Mucosa of descending colon (tissue), 3 donors: ENCODE results near the gene MYCN. TPM values are rescaled to one million over a fixed set of nuclear protein-coding genes. Genes with fewer than 3 reads are reported as not detected.

ENCODE experiments used
- ATAC-seq: fragments of 200-7000 bp; cut with Tn5 transposase; one replicate; pipeline ENCODE4 v1.9.1; 2020; ENCODE audit warnings: mild to moderate bottlenecking, moderate library complexity
- DNase-seq, 3 donors: peaks; one replicate each; pipeline ENCODE4 v3.0.0-alpha.2; 2020
- H3K36me3 ChIP-seq: fragments of 200-600 bp; one replicate; pipeline ENCODE4 v1.8.0; 2021; ENCODE audit warnings: low read depth, mild to moderate bottlenecking
- H3K4me1 ChIP-seq: fragments of 200-600 bp; one replicate; pipeline ENCODE4 v1.8.0; 2021; ENCODE audit warnings: low read depth, mild to moderate bottlenecking
- H3K4me3 ChIP-seq: fragments of 200-600 bp; one replicate; pipeline ENCODE4 v1.8.0; 2021; ENCODE audit warnings: mild to moderate bottlenecking
- H3K9me3 ChIP-seq: fragments of 200-600 bp; one replicate; pipeline ENCODE4 v1.8.0; 2021; ENCODE audit warnings: mild to moderate bottlenecking
- intact Hi-C, 2 donors: fragments of 100-400 bp; cut with DNase I in 1 of 2; cut with micrococcal nuclease in 1 of 2; formaldehyde crosslinking; loops; one replicate each; pipeline versions ENCODE4 v1.11.0 to v1.11.1; 2022; cut with DNase I, micrococcal nuclease
- total RNA-seq, 3 donors: library from RNA; stranded (reverse); fragmentation: NEBNext Ultra II Directional in 2 of 3; extraction: Animal tissue kit (Norgen Biotek cat#: 25700) in 2 of 3; gene quantifications; one replicate each; pipeline versions ENCODE4 v1.2.1 to v1.2.4, GENCODE V29; 2021 to 2023
- TF ChIP-seq, protein P1 (sequence below): fragments of 200-600 bp; IDR thresholded peaks from one replicate; pipeline ENCODE4 v1.8.0; 2022; ENCODE audit warnings: antibody characterized with exemption, mild to moderate bottlenecking
- donor health status: DM: no; HTN: no; CAD: no; lungs with moderate emphysema.
- donor health status: DM: no; HTN: no; CAD: no.
- donor health status: DM: no; HTN: yes; CAD: no.

MYCN gene
- total RNA-seq, 3 donors from 2014 or later, result 0.52 to 1.1 (median 1.1) TPM

DNA sequence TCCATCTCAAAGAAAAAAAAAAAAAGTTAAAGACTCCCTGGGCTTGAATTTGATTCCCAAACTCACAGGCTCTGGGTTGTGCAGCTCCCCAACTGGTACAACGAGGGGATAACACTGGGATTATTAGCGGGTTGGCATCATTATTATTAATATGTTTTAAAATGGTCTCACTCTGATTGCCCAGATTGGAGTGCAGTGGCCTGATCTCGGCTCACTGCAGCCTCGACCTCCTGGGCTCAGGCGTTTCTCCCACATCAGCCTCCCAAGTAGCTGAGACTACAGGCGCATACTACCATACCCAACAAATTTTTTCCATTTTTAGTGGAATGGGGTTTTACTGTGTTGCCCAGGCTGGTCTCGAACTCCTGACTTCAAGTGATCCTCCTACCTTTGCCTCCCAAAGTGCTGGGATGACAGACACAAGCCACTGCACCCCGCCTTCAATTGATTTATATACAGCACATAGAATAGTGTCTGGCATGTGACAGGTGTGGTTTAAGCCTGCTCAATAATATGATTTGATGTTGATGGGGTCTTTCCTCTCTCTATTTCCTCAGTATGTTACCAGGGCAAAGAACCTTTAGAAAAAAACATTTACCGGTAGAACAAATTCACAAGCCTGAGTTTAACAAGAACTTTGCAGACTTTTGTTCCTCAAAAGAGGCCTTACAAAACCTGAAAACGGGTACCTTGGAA is 12.2 kb downstream of the MYCN start:
- H3K4me3 ChIP-seq, result no peak overlapping the region
- no peak for DNase-seq
- no peak for ATAC-seq
- H3K4me1 ChIP-seq, result no peaks in the 10 kb centered on the region
- H3K9me3 ChIP-seq, result no peaks in the 10 kb centered on the region
- TF ChIP-seq, protein P1, sequence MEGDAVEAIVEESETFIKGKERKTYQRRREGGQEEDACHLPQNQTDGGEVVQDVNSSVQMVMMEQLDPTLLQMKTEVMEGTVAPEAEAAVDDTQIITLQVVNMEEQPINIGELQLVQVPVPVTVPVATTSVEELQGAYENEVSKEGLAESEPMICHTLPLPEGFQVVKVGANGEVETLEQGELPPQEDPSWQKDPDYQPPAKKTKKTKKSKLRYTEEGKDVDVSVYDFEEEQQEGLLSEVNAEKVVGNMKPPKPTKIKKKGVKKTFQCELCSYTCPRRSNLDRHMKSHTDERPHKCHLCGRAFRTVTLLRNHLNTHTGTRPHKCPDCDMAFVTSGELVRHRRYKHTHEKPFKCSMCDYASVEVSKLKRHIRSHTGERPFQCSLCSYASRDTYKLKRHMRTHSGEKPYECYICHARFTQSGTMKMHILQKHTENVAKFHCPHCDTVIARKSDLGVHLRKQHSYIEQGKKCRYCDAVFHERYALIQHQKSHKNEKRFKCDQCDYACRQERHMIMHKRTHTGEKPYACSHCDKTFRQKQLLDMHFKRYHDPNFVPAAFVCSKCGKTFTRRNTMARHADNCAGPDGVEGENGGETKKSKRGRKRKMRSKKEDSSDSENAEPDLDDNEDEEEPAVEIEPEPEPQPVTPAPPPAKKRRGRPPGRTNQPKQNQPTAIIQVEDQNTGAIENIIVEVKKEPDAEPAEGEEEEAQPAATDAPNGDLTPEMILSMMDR, result no peak
- no peaks in the 10 kb centered on the region for H3K36me3 ChIP-seq
- intact Hi-C loops, result no loop called here

DNA sequence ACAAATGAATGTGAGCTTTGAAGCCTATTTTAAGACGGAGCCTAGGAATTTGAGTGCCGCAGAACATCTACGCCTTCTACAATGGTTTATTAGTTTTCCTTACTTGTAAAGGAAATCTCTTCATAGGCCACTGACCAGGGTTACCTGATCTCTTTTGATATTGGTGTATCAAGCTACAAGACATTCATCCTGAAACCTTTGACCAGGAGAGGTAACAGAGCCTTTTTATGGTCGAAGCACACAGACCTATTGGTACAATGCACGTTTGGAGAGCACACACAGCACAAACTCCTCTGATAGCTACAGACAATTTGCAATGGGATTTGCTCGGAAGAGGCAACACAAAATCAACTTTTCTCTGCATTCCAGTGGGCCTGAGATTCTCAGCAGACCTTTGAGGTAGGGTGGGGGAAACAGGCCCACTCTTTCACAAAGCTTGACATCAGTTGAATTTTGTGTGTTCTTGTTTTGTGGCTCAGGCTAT is 12.8 kb downstream of the MYCN start:
- no peak for ATAC-seq
- Histone ChIP-seq H3K4me1 (no peaks in the 10 kb centered on the region), H3K9me3 (no peaks in the 10 kb centered on the region), H3K4me3 (no peak overlapping the region), H3K36me3 (no peaks in the 10 kb centered on the region)
- intact Hi-C loops, result no loop called here
- DNase-seq, result no peak
- TF ChIP-seq, protein P1, result no peak

DNA sequence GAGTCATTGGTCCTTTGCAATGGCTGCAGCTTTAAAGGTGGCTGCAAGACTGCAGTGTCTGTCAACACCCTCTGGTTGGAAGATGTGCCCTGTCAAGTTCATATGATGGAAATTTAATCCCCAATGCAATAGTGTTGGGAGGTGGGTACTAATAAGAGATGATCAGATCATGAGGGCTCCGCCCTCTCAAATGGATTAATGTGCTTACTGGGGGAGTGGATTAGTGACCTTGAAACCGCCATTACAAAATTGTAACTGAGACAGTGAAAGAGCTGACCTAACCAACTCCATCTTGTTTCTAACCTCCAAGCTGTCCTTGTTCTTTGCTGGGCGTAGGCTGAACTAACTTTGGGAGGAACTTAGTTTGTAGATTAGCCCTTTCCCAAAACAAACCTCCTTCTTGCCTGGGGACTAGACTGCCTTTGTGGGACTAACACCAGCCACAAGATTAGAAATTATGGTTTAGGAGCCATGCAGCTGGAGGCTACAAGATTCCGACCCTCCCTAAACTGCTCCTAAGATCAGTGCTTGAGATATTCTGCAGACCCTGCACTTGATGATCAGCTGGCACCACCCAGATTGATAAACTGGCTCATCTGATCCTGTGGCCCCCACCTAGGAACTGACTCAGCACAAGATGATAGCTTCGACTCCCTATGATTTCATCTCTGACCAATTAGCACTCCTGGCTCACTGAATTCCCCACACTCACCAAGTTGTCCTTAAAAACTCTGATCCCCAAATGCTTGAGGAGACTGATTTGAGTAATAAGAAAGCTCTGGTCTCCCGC is 13.7 kb downstream of the MYCN start:
- H3K9me3 ChIP-seq, result no peaks in the 10 kb centered on the region
- no peak overlapping the region for H3K4me3 ChIP-seq
- ATAC-seq (no peak), DNase-seq (no peak)
- TF ChIP-seq, protein P1, result no peak
- H3K4me1 ChIP-seq, result no peaks in the 10 kb centered on the region
- intact Hi-C loops, result no loop called here
- no peaks in the 10 kb centered on the region for H3K36me3 ChIP-seq

DNA sequence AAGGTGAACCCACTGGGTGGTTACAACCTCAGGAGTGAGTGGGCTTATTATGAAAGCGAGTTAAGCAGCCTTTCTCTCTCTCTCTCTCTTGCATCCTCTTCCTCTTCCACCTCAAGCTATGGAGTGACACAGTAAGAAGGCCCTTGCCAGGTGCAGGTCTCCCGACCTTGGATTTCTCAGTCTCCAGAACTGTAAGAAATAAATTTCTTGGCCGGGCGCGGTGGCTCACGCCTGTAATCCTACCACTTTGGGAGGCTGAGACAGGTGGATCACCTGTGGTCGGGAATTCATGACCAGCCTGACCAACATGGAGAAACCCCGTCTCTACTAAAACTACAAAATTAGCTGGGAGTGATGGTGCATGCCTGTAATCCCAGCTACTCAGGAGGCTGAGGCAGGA is 14.4 kb downstream of the MYCN start:
- Histone ChIP-seq H3K4me3 (no peak overlapping the region), H3K4me1 (no peaks in the 10 kb centered on the region), H3K9me3 (no peaks in the 10 kb centered on the region), H3K36me3 (no peaks in the 10 kb centered on the region)
- intact Hi-C loops, result no loop called here
- DNase-seq (no peak), ATAC-seq (no peak)
- TF ChIP-seq, protein P1, result no peak

DNA sequence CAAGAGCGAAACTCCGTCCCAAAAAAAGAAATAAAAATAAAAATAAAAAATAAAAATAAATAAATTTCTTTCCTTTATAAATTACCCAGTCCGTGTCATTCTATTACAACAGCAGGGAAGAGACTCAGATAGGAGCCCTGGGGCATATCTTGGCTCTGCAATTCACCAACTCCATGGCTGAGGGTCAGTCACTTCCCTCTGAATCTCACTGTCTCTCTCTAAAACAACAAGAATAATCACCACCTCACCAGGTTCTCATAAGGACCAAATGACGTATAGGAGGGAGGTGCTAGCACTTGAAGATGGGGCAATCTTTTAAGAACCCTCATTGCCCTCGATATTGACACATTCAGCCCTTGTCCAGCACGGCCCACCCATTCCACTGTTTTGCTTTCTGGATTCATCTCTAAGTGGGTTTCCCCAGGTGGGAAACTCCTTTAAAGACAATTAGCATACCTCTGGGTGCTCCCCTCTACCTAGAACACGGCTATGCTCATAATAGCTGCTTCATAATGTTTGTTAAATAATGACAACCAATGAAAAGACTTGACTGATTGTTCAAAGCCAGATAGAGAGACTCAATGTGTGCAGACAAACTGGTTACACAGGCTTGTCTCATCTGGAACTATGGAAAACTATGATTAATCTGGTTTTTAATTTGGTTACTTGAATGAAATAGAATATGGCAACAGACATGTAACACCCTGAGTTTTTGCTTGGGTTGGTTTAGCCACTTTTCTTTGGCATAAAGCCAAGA is 15.1 kb downstream of the MYCN start:
- intact Hi-C loops, result no loop called here
- no peaks in the 10 kb centered on the region for H3K36me3 ChIP-seq
- ATAC-seq, result no peak
- H3K9me3 ChIP-seq, result no peaks in the 10 kb centered on the region
- H3K4me1 ChIP-seq, result no peaks in the 10 kb centered on the region
- no peak overlapping the region for H3K4me3 ChIP-seq
- TF ChIP-seq, protein P1, result no peak
- DNase-seq, result no peak
